ENCODE results near the gene PPP1R16B.
"Not testable (repeated sequence)": the region's sequence is repeated elsewhere in the genome, so short reads cannot be mapped to it uniquely, and the experiment has no call there.

DNA sequence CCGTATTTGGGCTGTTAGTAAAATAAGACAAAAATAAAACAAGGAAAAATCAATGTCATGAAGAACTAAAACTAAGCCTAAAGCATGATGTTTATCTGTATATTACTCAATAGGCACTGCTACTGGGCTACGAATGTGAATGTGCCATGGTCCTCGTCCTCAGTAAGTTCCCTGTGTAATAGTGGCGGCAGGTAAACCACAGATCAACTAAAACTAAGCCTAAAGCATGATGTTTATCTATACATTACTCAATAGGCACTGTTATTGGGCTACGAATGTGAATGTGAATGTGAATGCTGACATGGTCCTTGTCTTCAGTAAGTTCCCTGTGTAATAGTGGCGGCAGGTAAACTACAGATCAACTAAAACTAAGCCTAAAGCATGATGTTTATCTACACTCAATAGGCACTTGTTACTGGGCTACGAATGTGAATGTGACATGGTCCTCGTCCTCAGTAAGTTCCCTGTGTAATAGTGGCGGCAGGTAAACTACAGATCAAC is 154.7 kb downstream of the PPP1R16B start:
- not testable (repeated sequence) for TF ChIP-seq TAF1 (IDR thresholded peaks at IDR 0.05; ENCODE audit: low read depth, low read length)
- TF ChIP-seq, protein P1, sequence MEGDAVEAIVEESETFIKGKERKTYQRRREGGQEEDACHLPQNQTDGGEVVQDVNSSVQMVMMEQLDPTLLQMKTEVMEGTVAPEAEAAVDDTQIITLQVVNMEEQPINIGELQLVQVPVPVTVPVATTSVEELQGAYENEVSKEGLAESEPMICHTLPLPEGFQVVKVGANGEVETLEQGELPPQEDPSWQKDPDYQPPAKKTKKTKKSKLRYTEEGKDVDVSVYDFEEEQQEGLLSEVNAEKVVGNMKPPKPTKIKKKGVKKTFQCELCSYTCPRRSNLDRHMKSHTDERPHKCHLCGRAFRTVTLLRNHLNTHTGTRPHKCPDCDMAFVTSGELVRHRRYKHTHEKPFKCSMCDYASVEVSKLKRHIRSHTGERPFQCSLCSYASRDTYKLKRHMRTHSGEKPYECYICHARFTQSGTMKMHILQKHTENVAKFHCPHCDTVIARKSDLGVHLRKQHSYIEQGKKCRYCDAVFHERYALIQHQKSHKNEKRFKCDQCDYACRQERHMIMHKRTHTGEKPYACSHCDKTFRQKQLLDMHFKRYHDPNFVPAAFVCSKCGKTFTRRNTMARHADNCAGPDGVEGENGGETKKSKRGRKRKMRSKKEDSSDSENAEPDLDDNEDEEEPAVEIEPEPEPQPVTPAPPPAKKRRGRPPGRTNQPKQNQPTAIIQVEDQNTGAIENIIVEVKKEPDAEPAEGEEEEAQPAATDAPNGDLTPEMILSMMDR (IDR thresholded peaks at IDR 0.05; ENCODE audit: control extremely low read depth in 1 of 3, insufficient read depth in 1 of 3, low read depth in 1 of 3, low read length in 3 of 3): not testable (repeated sequence)
